C4-2B (cell line): Measurements from ENCODE around the gene ANKS6.

Source experiments
- H3K27ac ChIP-seq: fragments of 450-650 bp; 2 replicates; pipeline ENCODE4 v1.5.1; 2017
- CTCF ChIP-seq: fragments of 450-650 bp; conservative IDR thresholded peaks from 2 replicates; pipeline ENCODE4 v1.5.1; 2017; ENCODE audit warnings: mild to moderate bottlenecking
- ZFX ChIP-seq: fragments of 450-650 bp; IDR thresholded peaks from 2 replicates; pipeline ENCODE4 v1.6.1; 2017

The ANKS6 gene

GRCh38 chr9:98736226-98736625 is 60.1 kb downstream of the ANKS6 start:
- TF ChIP-seq ZFX (no peak), CTCF (no peak)
- no peak overlapping the region for H3K27ac ChIP-seq

GRCh38 chr9:98732801-98733200 is 63.6 kb downstream of the ANKS6 start:
- TF ChIP-seq ZFX = no peak
- no peak for TF ChIP-seq CTCF
- H3K27ac ChIP-seq = no peak overlapping the region

GRCh38 chr9:98732091-98732490 is 64.3 kb downstream of the ANKS6 start:
- no peak overlapping the region for H3K27ac ChIP-seq
- TF ChIP-seq ZFX = no peak
- no peak for TF ChIP-seq CTCF

GRCh38 chr9:98730871-98731270 is 65.5 kb downstream of the ANKS6 start:
- no peak overlapping the region for H3K27ac ChIP-seq
- TF ChIP-seq CTCF (no peak), ZFX (no peak)

GRCh38 chr9:98728500-98728899 is 67.9 kb downstream of the ANKS6 start:
- H3K27ac ChIP-seq = no peak overlapping the region
- TF ChIP-seq ZFX (no peak), CTCF (no peak)

- no peak overlapping the region for H3K27ac ChIP-seq
- TF ChIP-seq CTCF (no peak), ZFX (no peak)
These were observed 68.9 kb downstream of the ANKS6 start for GRCh38 chr9:98727428-98727827.

GRCh38 chr9:98726735-98727134 is 69.6 kb downstream of the ANKS6 start:
- H3K27ac ChIP-seq = no peak overlapping the region
- TF ChIP-seq CTCF (no peak), ZFX (no peak)
